K562 (cell line): ENCODE measurements around the gene PRM2. TPM values are rescaled to one million over a fixed set of nuclear protein-coding genes. Genes with fewer than 3 reads are reported as not detected.

ENCODE experiments used
- SAFB ChIP-seq: fragments of 200-400 bp; formaldehyde crosslinking; IDR thresholded peaks from 2 replicates; pipeline ENCODE4 v1.6.1; 2017; ENCODE audit warnings: low read depth, low read length, borderline replicate concordance
- ZFP30 ChIP-seq: fragments of 250-450 bp; sonication (Bioruptor Pico); IDR thresholded peaks from 2 replicates; pipeline ENCODE4 v1.8.0; 2022; ENCODE audit warnings: moderate library complexity, mild to moderate bottlenecking, inconsistent platforms, borderline replicate concordance
- polyA plus RNA-seq, 8 experiments: library from polyadenylated mRNA; depleted of rRNA in 4 of 8; stranded (reverse) in 5 of 8; unstranded in 3 of 8; fragments of >200 nt; fragmentation: Nextera tagmentation in 2 of 8; fragmentation: Illumina TruSeq in 1 of 8; extraction: Ambion mirVana in 2 of 8; extraction: Trizol in 1 of 8; gene quantifications; 2 replicates each; pipeline versions ENCODE4 v1.2.1 to v1.2.3, GENCODE V29; 2011 to 2014; ENCODE audit warnings: inconsistent platforms in 1 of 8, missing spikeins in 1 of 8
- total RNA-seq, 7 experiments: library from RNA; depleted of rRNA in 6 of 7; stranded (reverse); fragments of >200 nt in 6 of 7; fragmentation: Illumina TruSeq in 2 of 7; extraction: Trizol in 2 of 7; gene quantifications; 2 replicates each; pipeline versions ENCODE4 v1.2.1 to v1.2.3, GENCODE V29; 2011 to 2021; ENCODE audit warnings: low replicate concordance in 1 of 7
- TF ChIP-seq, protein P1 (sequence below): fragments of 200-600 bp; sonication (generic); IDR thresholded peaks from one replicate; pipeline ENCODE4 v1.6.1; 2012; ENCODE audit warnings: mild to moderate bottlenecking, low read depth, low read length, inconsistent platforms

Gene PRM2
- total and polyA plus RNA-seq, 9 of the 15 experiments (the other 6 are each of a cell fraction or from before 2014, with no cell fraction given) = not detected

- TF ChIP-seq, protein P1, sequence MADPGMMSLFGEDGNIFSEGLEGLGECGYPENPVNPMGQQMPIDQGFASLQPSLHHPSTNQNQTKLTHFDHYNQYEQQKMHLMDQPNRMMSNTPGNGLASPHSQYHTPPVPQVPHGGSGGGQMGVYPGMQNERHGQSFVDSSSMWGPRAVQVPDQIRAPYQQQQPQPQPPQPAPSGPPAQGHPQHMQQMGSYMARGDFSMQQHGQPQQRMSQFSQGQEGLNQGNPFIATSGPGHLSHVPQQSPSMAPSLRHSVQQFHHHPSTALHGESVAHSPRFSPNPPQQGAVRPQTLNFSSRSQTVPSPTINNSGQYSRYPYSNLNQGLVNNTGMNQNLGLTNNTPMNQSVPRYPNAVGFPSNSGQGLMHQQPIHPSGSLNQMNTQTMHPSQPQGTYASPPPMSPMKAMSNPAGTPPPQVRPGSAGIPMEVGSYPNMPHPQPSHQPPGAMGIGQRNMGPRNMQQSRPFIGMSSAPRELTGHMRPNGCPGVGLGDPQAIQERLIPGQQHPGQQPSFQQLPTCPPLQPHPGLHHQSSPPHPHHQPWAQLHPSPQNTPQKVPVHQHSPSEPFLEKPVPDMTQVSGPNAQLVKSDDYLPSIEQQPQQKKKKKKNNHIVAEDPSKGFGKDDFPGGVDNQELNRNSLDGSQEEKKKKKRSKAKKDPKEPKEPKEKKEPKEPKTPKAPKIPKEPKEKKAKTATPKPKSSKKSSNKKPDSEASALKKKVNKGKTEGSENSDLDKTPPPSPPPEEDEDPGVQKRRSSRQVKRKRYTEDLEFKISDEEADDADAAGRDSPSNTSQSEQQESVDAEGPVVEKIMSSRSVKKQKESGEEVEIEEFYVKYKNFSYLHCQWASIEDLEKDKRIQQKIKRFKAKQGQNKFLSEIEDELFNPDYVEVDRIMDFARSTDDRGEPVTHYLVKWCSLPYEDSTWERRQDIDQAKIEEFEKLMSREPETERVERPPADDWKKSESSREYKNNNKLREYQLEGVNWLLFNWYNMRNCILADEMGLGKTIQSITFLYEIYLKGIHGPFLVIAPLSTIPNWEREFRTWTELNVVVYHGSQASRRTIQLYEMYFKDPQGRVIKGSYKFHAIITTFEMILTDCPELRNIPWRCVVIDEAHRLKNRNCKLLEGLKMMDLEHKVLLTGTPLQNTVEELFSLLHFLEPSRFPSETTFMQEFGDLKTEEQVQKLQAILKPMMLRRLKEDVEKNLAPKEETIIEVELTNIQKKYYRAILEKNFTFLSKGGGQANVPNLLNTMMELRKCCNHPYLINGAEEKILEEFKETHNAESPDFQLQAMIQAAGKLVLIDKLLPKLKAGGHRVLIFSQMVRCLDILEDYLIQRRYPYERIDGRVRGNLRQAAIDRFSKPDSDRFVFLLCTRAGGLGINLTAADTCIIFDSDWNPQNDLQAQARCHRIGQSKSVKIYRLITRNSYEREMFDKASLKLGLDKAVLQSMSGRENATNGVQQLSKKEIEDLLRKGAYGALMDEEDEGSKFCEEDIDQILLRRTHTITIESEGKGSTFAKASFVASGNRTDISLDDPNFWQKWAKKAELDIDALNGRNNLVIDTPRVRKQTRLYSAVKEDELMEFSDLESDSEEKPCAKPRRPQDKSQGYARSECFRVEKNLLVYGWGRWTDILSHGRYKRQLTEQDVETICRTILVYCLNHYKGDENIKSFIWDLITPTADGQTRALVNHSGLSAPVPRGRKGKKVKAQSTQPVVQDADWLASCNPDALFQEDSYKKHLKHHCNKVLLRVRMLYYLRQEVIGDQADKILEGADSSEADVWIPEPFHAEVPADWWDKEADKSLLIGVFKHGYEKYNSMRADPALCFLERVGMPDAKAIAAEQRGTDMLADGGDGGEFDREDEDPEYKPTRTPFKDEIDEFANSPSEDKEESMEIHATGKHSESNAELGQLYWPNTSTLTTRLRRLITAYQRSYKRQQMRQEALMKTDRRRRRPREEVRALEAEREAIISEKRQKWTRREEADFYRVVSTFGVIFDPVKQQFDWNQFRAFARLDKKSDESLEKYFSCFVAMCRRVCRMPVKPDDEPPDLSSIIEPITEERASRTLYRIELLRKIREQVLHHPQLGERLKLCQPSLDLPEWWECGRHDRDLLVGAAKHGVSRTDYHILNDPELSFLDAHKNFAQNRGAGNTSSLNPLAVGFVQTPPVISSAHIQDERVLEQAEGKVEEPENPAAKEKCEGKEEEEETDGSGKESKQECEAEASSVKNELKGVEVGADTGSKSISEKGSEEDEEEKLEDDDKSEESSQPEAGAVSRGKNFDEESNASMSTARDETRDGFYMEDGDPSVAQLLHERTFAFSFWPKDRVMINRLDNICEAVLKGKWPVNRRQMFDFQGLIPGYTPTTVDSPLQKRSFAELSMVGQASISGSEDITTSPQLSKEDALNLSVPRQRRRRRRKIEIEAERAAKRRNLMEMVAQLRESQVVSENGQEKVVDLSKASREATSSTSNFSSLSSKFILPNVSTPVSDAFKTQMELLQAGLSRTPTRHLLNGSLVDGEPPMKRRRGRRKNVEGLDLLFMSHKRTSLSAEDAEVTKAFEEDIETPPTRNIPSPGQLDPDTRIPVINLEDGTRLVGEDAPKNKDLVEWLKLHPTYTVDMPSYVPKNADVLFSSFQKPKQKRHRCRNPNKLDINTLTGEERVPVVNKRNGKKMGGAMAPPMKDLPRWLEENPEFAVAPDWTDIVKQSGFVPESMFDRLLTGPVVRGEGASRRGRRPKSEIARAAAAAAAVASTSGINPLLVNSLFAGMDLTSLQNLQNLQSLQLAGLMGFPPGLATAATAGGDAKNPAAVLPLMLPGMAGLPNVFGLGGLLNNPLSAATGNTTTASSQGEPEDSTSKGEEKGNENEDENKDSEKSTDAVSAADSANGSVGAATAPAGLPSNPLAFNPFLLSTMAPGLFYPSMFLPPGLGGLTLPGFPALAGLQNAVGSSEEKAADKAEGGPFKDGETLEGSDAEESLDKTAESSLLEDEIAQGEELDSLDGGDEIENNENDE = no peak
- TF ChIP-seq SAFB (no peak), ZFP30 (CRISPR knock-in tag) (no peak)
Observed at GRCh38 chr16:11322823-11323222, 46.5 kb upstream of the PRM2 start (continued).
